T-cell (primary cell): ENCODE measurements around the gene BAIAP2. TPM values are rescaled to one million over a fixed set of nuclear protein-coding genes. Genes with fewer than 3 reads are reported as not detected.
"Not testable (repeated sequence)": the region's sequence is repeated elsewhere in the genome, so short reads cannot be mapped to it uniquely, and the experiment has no call there.

Source experiments
- ATAC-seq, 4 experiments: fragments of 200-7000 bp in 3 of 4; fragments of 150-1000 bp in 1 of 4; cut with Tn5 transposase; replicated peaks in 1 of 4; 1 replicate in 3 of 4; 2 replicates in 1 of 4; pipeline ENCODE4 v1.10.0; 2021; ENCODE audit warnings: moderate library complexity in 3 of 4, mild to moderate bottlenecking in 2 of 4, moderate number of reproducible peaks in 1 of 4
- CTCF ChIA-PET, 2 donors: fragments of 300-600 bp; sonication (Branson Sonifier 250); formaldehyde crosslinking; loops; one replicate each; lab custom pipeline; 2022; ENCODE audit warnings: antibody characterized with exemption in 2 of 2; lab: Charles Lee
- POLR2A ChIA-PET, 2 donors: fragments of 300-600 bp; sonication (Branson Sonifier 250); formaldehyde crosslinking; loops; one replicate each; lab custom pipeline; 2022; ENCODE audit warnings: antibody characterized with exemption in 2 of 2; lab: Charles Lee
- DNase-seq, 35 experiments: peaks; one replicate each; pipeline versions ENCODE4 v3.0.0 to v3.0.0-alpha.2; 2013 to 2023
- H3K27ac ChIP-seq: one replicate; pipeline ENCODE4 v1.5.1; 2013; ENCODE audit warnings: low read length
- H3K27me3 ChIP-seq, 2 experiments: replicated peaks in 1 of 2; 1 replicate in 1 of 2; 2 replicates in 1 of 2; pipeline versions ENCODE4 v1.6.1 to v1.7.0; 2013; ENCODE audit warnings: low read length in 1 of 2, mixed read lengths in 1 of 2; ENCODE audit not compliant: control insufficient read depth in 2 of 2, insufficient read depth in 2 of 2; ENCODE audit errors: extremely low read depth in 1 of 2
- H3K36me3 ChIP-seq, 2 donors: 1 replicate in 1 of 2; 2 replicates in 1 of 2; pipeline versions ENCODE4 v1.6.1 to v1.7.0; 2013; ENCODE audit warnings: low read length in 1 of 2; ENCODE audit not compliant: control insufficient read depth in 2 of 2, insufficient read depth in 1 of 2; ENCODE audit errors: extremely low read depth in 1 of 2
- H3K4me1 ChIP-seq, 2 experiments: 1 replicate in 1 of 2; 2 replicates in 1 of 2; pipeline versions ENCODE4 v1.6.1 to v1.7.0; 2013; ENCODE audit warnings: low read length in 2 of 2, mixed read lengths in 1 of 2; ENCODE audit not compliant: insufficient read depth in 2 of 2, control insufficient read depth in 1 of 2; ENCODE audit errors: extremely low read depth in 1 of 2
- H3K4me3 ChIP-seq, 2 donors: 1 replicate in 1 of 2; 2 replicates in 1 of 2; pipeline versions ENCODE4 v1.5.1 to v1.7.0; 2013; ENCODE audit warnings: mild to moderate bottlenecking in 2 of 2, low read length in 1 of 2, moderate library complexity in 1 of 2; ENCODE audit not compliant: control insufficient read depth in 1 of 2; ENCODE audit errors: extremely low read depth in 1 of 2
- H3K9me3 ChIP-seq: 2 replicates; pipeline ENCODE4 v1.7.0; 2013
- H3K27ac Mint-ChIP-seq, 2 donors: one replicate each; pipeline ENCODE4 v1.8.0; 2020 to 2021; ENCODE audit warnings: mild to moderate bottlenecking in 2 of 2, mixed read lengths in 2 of 2
- H3K27me3 Mint-ChIP-seq, 2 donors: one replicate each; pipeline ENCODE4 v1.8.0; 2021 to 2022; ENCODE audit warnings: mixed read lengths in 2 of 2
- H3K36me3 Mint-ChIP-seq: one replicate; pipeline ENCODE4 v1.8.0; 2021; ENCODE audit warnings: mixed read lengths
- H3K4me1 Mint-ChIP-seq, 3 donors: one replicate each; pipeline ENCODE4 v1.8.0; 2020 to 2022; ENCODE audit warnings: mixed read lengths in 3 of 3, mild to moderate bottlenecking in 1 of 3
- H3K4me3 Mint-ChIP-seq, 3 donors: one replicate each; pipeline ENCODE4 v1.8.0; 2020 to 2022; ENCODE audit warnings: mild to moderate bottlenecking in 3 of 3, mixed read lengths in 3 of 3, moderate library complexity in 3 of 3
- H3K9me3 Mint-ChIP-seq, 3 donors: one replicate each; pipeline ENCODE4 v1.8.0; 2020 to 2022; ENCODE audit warnings: mixed read lengths in 3 of 3
- WGBS: methylation state at CpG from one replicate; pipeline ENCODE4 v1.1.5; 2013; ENCODE audit warnings: missing lambda C conversion rate; ENCODE audit not compliant: insufficient coverage; 5-methylcytosine and 5-hydroxymethylcytosine counted together
- total RNA-seq, 35 experiments: library from RNA in 6 of 35; stranded (reverse) in 6 of 35; fragments of 120-200 nt in 1 of 35; gene quantifications; one replicate each; pipeline versions ENCODE4 v1.2.1 to v1.2.4 and lab custom pipeline; 2013 to 2026

The BAIAP2 gene
- total RNA-seq, 5 donors from 2014 or later (not counting 1 experiment from before 2014, with no cell fraction given) = 6.3 to 12.0 (median 10.1) TPM

DNA sequence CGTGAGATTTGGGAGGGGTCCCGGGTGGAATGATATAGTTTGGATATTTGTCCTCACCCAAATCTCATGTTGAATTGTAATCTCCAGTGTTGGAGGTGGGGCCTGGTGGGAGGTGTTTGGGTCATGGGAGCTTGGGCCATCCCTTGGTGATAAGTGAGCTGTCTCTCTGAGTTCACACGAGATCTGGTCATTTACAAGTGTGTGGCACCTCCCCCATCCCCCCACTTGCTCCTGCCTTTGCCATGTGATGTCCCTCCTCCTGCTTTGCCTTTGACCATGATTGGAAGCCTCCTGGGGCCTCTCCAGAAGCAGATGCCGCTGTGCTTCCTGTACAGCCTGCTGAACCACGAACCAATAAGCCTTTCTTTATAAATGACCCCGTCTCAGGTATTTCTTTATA, 21.3 kb upstream of the BAIAP2 start:
- no peak overlapping the region for H3K27ac ChIP-seq
- 93% methylated on average over 3 of the region's 6 CpGs for WGBS
- H3K4me3 ChIP-seq = no peak overlapping the region
- H3K9me3 Mint-ChIP-seq = peaks cover 3 to 11% (median 6%) of the 10 kb centered on the region in 3 donors
- peaks cover 0 to 14% of the 10 kb centered on the region in 2 experiments for H3K27me3 ChIP-seq
- no peak overlapping the region for H3K4me3 Mint-ChIP-seq
- POLR2A ChIA-PET = no interaction called here
- ATAC-seq (no peak), DNase-seq (no peak)
- H3K4me1 ChIP-seq = peaks cover 7 to 22% of the 10 kb centered on the region in 2 experiments
- H3K36me3 ChIP-seq = peaks cover 0 to 7% of the 10 kb centered on the region in 2 donors
- peaks cover 8% of the 10 kb centered on the region for H3K36me3 Mint-ChIP-seq
- no peaks in the 10 kb centered on the region for H3K9me3 ChIP-seq
- peaks cover 0 to 4% of the 10 kb centered on the region in 2 donors for H3K27me3 Mint-ChIP-seq
- no peak overlapping the region for H3K27ac Mint-ChIP-seq
- peaks cover 17 to 21% (median 19%) of the 10 kb centered on the region in 3 donors for H3K4me1 Mint-ChIP-seq
- CTCF ChIA-PET = no interaction called here

DNA sequence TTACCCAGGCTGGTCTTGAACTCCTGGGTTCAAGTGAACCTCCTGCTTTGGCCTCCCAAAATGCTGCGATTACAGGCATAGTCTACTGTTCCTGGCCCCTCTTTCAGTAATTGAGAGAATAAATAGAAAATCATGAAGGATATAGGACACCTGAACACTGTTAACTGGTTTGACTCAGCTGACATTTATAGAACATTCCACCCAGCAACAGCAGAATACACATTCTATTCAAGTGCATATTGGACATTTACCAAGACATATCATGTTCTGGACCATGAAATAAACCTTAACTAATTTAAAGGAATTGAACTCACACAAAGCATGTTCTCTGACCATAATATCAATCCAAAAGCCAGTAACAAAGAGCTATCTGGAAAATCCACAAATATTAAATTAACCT, 19.8 kb upstream of the BAIAP2 start:
- H3K27me3 ChIP-seq = peaks cover 0 to 6% of the 10 kb centered on the region in 2 experiments
- Mint-ChIP-seq H3K4me1 (peaks cover 32 to 34% (median 32%) of the 10 kb centered on the region in 3 donors), H3K27me3 (peaks cover 0 to 4% of the 10 kb centered on the region in 2 donors), H3K9me3 (peaks cover 3 to 11% (median 6%) of the 10 kb centered on the region in 3 donors), H3K4me3 (no peak overlapping the region), H3K27ac (no peak overlapping the region), H3K36me3 (peaks cover 8% of the 10 kb centered on the region)
- WGBS = 100% methylated on average over 1 of the region's 1 CpG
- DNase-seq (no peak), ATAC-seq (no peak)
- peaks cover 0 to 3% of the 10 kb centered on the region in 2 donors for H3K36me3 ChIP-seq
- ChIA-PET CTCF (no interaction called here), POLR2A (no interaction called here)
- H3K4me1 ChIP-seq = peaks cover 7 to 29% of the 10 kb centered on the region in 2 experiments
- no peak overlapping the region for H3K4me3 ChIP-seq
- H3K27ac ChIP-seq = no peak overlapping the region
- no peaks in the 10 kb centered on the region for H3K9me3 ChIP-seq

- no peak overlapping the region for H3K4me3 ChIP-seq
- Mint-ChIP-seq H3K36me3 (peaks cover 3% of the 10 kb centered on the region), H3K9me3 (peaks cover 0 to 4% (median 0%) of the 10 kb centered on the region in 3 donors), H3K4me1 (peaks cover 32 to 34% (median 32%) of the 10 kb centered on the region in 3 donors), H3K27ac (peak overlapping the region; percentile 79 to 97), H3K4me3 (peak overlapping the region; percentile 2 to 21 (median 8)), H3K27me3 (no peaks in the 10 kb centered on the region)
- no CpG with 5 or more reads among the region's 2 CpGs for WGBS
- peaks cover 0 to 8% of the 10 kb centered on the region in 2 experiments for H3K27me3 ChIP-seq
- H3K27ac ChIP-seq = peak overlapping the region; percentile 84
- ATAC-seq (no peak), DNase-seq (no peak)
- ChIA-PET POLR2A (interaction anchor here in 1 of 2 donors (1.2 kb wide), 1 partner anchor 10 kb away, joined by 3 read pairs; no protein-coding TSS in a partner anchor), CTCF (no interaction called here)
- peaks cover 0 to 3% of the 10 kb centered on the region in 2 donors for H3K36me3 ChIP-seq
- peaks cover 7 to 37% of the 10 kb centered on the region in 2 experiments for H3K4me1 ChIP-seq
- H3K9me3 ChIP-seq = no peaks in the 10 kb centered on the region
Measured at GRCh38 chr17:81016575-81016974, 18.4 kb upstream of the BAIAP2 start.

DNA sequence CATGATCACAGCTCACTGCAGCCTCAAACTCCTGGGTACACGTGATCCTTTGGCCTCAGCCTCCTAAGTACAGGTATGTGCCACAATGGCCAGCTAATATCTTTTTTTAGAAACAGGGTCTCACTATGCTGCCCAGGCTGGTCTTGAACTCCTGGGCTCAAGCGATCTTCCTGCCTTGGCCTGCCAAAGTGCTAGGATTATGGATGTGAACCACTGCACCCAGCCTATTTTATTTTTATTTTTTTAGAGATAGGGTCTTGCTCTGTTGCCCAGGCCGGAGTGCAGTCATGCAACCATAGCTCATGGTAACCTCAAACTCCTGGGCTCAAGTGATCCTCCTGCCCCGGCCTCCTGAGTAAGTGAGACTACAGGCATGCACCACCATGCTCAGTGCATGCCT, 17.6 kb upstream of the BAIAP2 start:
- Histone ChIP-seq H3K27ac (peak overlapping the region; percentile 84), H3K4me1 (peaks cover 7 to 39% of the 10 kb centered on the region in 2 experiments)
- H3K27me3 Mint-ChIP-seq, H3K27me3 ChIP-seq, H3K36me3 ChIP-seq, H3K9me3 ChIP-seq, ATAC-seq, H3K36me3 Mint-ChIP-seq, H3K9me3 Mint-ChIP-seq, H3K4me3 ChIP-seq, CTCF ChIA-PET, DNase-seq: not testable (repeated sequence)
- H3K4me3 Mint-ChIP-seq = peak overlapping the region in 1 of 3 donors; percentile 90
- WGBS = 96% methylated on average over 3 of the region's 4 CpGs
- POLR2A ChIA-PET = interaction anchor here in 1 of 2 donors (1.2 kb wide), 1 partner anchor 10 kb away, joined by 3 read pairs; no protein-coding TSS in a partner anchor
- H3K27ac Mint-ChIP-seq = peak overlapping the region; percentile 97
- H3K4me1 Mint-ChIP-seq = peaks cover 32 to 34% (median 34%) of the 10 kb centered on the region in 3 donors

DNA sequence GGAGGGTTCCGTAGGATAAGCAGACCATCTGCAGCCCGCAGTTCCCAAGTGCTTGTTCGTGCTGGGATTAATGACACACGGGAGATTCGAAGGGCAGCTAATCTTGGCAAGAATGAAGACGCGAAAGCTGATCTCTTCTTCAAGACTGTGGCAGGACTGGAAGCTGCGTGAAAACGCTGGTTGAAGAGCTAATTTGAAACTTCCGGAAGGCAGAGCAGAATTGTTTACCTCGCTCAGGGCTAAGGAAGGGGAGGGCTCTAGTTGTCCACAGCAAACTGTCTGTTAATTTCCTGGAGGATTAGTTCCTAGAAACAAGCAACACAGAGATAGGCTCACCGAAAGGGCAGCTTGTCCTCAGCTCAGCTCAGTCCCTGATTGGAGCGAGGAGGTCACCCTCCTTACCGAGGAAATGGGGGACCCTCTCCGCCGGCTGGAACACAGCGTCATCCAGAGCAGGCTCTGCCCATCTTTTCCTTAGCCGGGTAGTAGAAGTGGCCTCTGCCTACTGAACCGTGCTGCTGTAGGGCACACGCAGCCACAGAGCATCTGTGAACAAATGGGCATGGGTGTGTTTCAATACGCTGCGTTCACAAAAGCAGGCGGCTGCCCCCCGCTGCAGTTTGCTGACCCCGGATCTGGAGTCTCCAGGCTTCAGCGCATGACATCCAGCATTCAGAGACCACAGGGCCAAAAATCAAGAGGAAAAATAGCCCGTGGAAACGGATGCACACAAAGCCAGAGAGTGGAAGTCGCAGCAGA, 16.7 kb upstream of the BAIAP2 start:
- Mint-ChIP-seq H3K9me3 (peaks cover 0 to 4% (median 0%) of the 10 kb centered on the region in 3 donors), H3K27ac (peak overlapping the region; percentile 97), H3K27me3 (no peaks in the 10 kb centered on the region), H3K4me3 (peak overlapping the region; percentile 78 to 90 (median 80)), H3K4me1 (peaks cover 32 to 35% (median 34%) of the 10 kb centered on the region in 3 donors), H3K36me3 (no peaks in the 10 kb centered on the region)
- ATAC-seq (peak; percentile 89 to 93 (median 92)), DNase-seq (peak in 23 of 35 experiments; percentile 10 to 62 (median 28))
- Histone ChIP-seq H3K9me3 (no peaks in the 10 kb centered on the region), H3K27me3 (peaks cover 0 to 2% of the 10 kb centered on the region in 2 experiments), H3K36me3 (peaks cover 0 to 3% of the 10 kb centered on the region in 2 donors), H3K4me1 (peaks cover 7 to 39% of the 10 kb centered on the region in 2 experiments), H3K27ac (peak overlapping the region; percentile 84), H3K4me3 (peak overlapping the region; percentile 49 to 92)
- ChIA-PET CTCF (interaction anchor here in 1 of 2 donors (0.6 kb wide), 1 partner anchor 1752 kb away, joined by 3 read pairs; no protein-coding TSS in a partner anchor), POLR2A (interaction anchor here in 1 of 2 donors (1.2 kb wide), 1 partner anchor 11 kb away, joined by 3 read pairs; no protein-coding TSS in a partner anchor)
- 9% methylated on average over 29 of the region's 29 CpGs for WGBS
